HEK293 (cell line): ENCODE data around the gene CDC14A.

Experiments
- CTCF ChIA-PET: fragments of 350-600 bp; formaldehyde crosslinking; extraction: SDS; loops from one replicate; lab custom pipeline; 2021; ENCODE audit warnings: antibody characterized with exemption; lab: Yijun Ruan, JAX
- POLR2A ChIA-PET: fragments of 300-600 bp; formaldehyde crosslinking; extraction: SDS; loops from one replicate; lab custom pipeline; 2020; ENCODE audit warnings: antibody characterized with exemption, inconsistent platforms; lab: Yijun Ruan, JAX
- H3K27ac ChIP-seq: fragments of 200-500 bp; sonication (Bioruptor generic); 2 replicates; pipeline ENCODE4 v1.5.1; 2014; ENCODE audit warnings: low read depth, low read length, control low read depth, inconsistent platforms; ENCODE audit errors: extremely low read depth
- H3K36me3 ChIP-seq, 2 experiments: fragments of 200-500 bp in 1 of 2; sonication (Bioruptor generic) in 1 of 2; 1 replicate in 1 of 2; 2 replicates in 1 of 2; pipeline ENCODE4 v1.5.1; 2014 to 2017; ENCODE audit warnings: inconsistent platforms in 2 of 2, low read length in 2 of 2; ENCODE audit not compliant: control insufficient read depth in 2 of 2, insufficient read depth in 1 of 2
- H3K4me1 ChIP-seq: fragments of 200-500 bp; sonication (Bioruptor generic); 2 replicates; pipeline ENCODE4 v1.5.1; 2014; ENCODE audit warnings: mild to moderate bottlenecking, low read length, inconsistent platforms; ENCODE audit not compliant: control insufficient read depth, insufficient read depth
- H3K4me3 ChIP-seq: 2 replicates; pipeline ENCODE4 v1.5.1; 2011; ENCODE audit warnings: low read depth, mild to moderate bottlenecking, control low read depth, low read length, moderate library complexity
- H3K9me3 ChIP-seq: fragments of 200-500 bp; sonication (Bioruptor generic); 2 replicates; pipeline ENCODE4 v1.5.1; 2014; ENCODE audit warnings: low read depth, low read length, inconsistent platforms; ENCODE audit not compliant: control insufficient read depth, insufficient read depth
- FEZF1 ChIP-seq: fragments of 450-650 bp; formaldehyde crosslinking; IDR thresholded peaks from 2 replicates; pipeline ENCODE4 v1.5.1; 2016; ENCODE audit warnings: missing biosample characterization, missing genetic modification characterization
- GLI2 ChIP-seq: fragments of 450-650 bp; formaldehyde crosslinking; IDR thresholded peaks from 2 replicates; pipeline ENCODE4; 2017; ENCODE audit warnings: missing biosample characterization, missing genetic modification characterization, low read depth, borderline replicate concordance
- OVOL3 ChIP-seq: fragments of 450-650 bp; formaldehyde crosslinking; IDR thresholded peaks from 2 replicates; pipeline ENCODE4 v1.5.1; 2016; ENCODE audit warnings: missing biosample characterization, missing genetic modification characterization
- SP7 ChIP-seq: fragments of 450-650 bp; formaldehyde crosslinking; IDR thresholded peaks from 2 replicates; pipeline ENCODE4 v1.5.1; 2016; ENCODE audit warnings: missing biosample characterization, missing genetic modification characterization
- TCF7L2 ChIP-seq: IDR thresholded peaks from 2 replicates; pipeline ENCODE4 v1.6.1; 2011; ENCODE audit warnings: low read depth, mild to moderate bottlenecking, inconsistent platforms, low read length, moderate library complexity, borderline replicate concordance
- ZBTB48 ChIP-seq: fragments of 450-650 bp; formaldehyde crosslinking; IDR thresholded peaks from 2 replicates; pipeline ENCODE4 v1.5.1; 2016; ENCODE audit warnings: missing biosample characterization, missing genetic modification characterization
- ZEB2 ChIP-seq: fragments of 450-650 bp; formaldehyde crosslinking; IDR thresholded peaks from 2 replicates; pipeline ENCODE4 v1.5.1; 2016; ENCODE audit warnings: missing biosample characterization, missing genetic modification characterization
- ZFHX2 ChIP-seq: fragments of 450-650 bp; formaldehyde crosslinking; conservative IDR thresholded peaks from 2 replicates; pipeline ENCODE4 v1.5.1; 2016; ENCODE audit warnings: missing biosample characterization, missing genetic modification characterization
- ZNF133 ChIP-seq: fragments of 450-650 bp; formaldehyde crosslinking; IDR thresholded peaks from 2 replicates; pipeline ENCODE4 v1.5.1; 2016; ENCODE audit warnings: missing biosample characterization, missing genetic modification characterization
- ZNF146 ChIP-seq: fragments of 450-650 bp; formaldehyde crosslinking; IDR thresholded peaks from 2 replicates; pipeline ENCODE4 v1.5.1; 2016; ENCODE audit warnings: missing biosample characterization, missing genetic modification characterization
- ZNF169 ChIP-seq: fragments of 450-650 bp; formaldehyde crosslinking; IDR thresholded peaks from 2 replicates; pipeline ENCODE4 v1.5.1; 2016; ENCODE audit warnings: missing biosample characterization, missing genetic modification characterization
- ZNF174 ChIP-seq: fragments of 450-650 bp; formaldehyde crosslinking; IDR thresholded peaks from 2 replicates; pipeline ENCODE4 v1.5.0; 2017; ENCODE audit warnings: missing biosample characterization, mild to moderate bottlenecking, missing genetic modification characterization
- ZNF211 ChIP-seq: fragments of 450-650 bp; formaldehyde crosslinking; IDR thresholded peaks from 2 replicates; pipeline ENCODE4 v1.5.1; 2016; ENCODE audit warnings: low read depth, missing biosample characterization, missing genetic modification characterization
- ZNF223 ChIP-seq: fragments of 450-650 bp; formaldehyde crosslinking; IDR thresholded peaks from 2 replicates; pipeline ENCODE4 v1.5.1; 2016; ENCODE audit warnings: missing biosample characterization, missing genetic modification characterization
- ZNF239 ChIP-seq: fragments of 450-650 bp; formaldehyde crosslinking; IDR thresholded peaks from 2 replicates; pipeline ENCODE4 v1.5.1; 2016; ENCODE audit warnings: missing biosample characterization, missing genetic modification characterization
- ZNF391 ChIP-seq: fragments of 450-650 bp; formaldehyde crosslinking; IDR thresholded peaks from 2 replicates; pipeline ENCODE4 v1.5.1; 2016; ENCODE audit warnings: low read depth, missing biosample characterization, missing genetic modification characterization, borderline replicate concordance
- ZNF404 ChIP-seq: fragments of 450-650 bp; formaldehyde crosslinking; IDR thresholded peaks from 2 replicates; pipeline ENCODE4 v1.5.1; 2017; ENCODE audit warnings: missing biosample characterization, missing genetic modification characterization
- ZNF423 ChIP-seq: fragments of 450-650 bp; formaldehyde crosslinking; IDR thresholded peaks from 2 replicates; pipeline ENCODE4 v1.5.1; 2016; ENCODE audit warnings: missing biosample characterization, missing genetic modification characterization
- ZNF48 ChIP-seq: fragments of 450-650 bp; formaldehyde crosslinking; IDR thresholded peaks from 2 replicates; pipeline ENCODE4 v1.5.1; 2016; ENCODE audit warnings: missing biosample characterization, missing genetic modification characterization
- ZNF529 ChIP-seq: fragments of 450-650 bp; formaldehyde crosslinking; IDR thresholded peaks from 2 replicates; pipeline ENCODE4 v1.5.1; 2017; ENCODE audit warnings: missing genetic modification characterization, missing biosample characterization; ENCODE audit not compliant: insufficient replicate concordance
- ZNF544 ChIP-seq: fragments of 450-650 bp; formaldehyde crosslinking; IDR thresholded peaks from 2 replicates; pipeline ENCODE4 v1.5.0; 2017; ENCODE audit warnings: missing biosample characterization, missing genetic modification characterization
- ZNF548 ChIP-seq: fragments of 450-650 bp; formaldehyde crosslinking; IDR thresholded peaks from 2 replicates; pipeline ENCODE4 v1.5.1; 2016; ENCODE audit warnings: missing biosample characterization, missing genetic modification characterization
- ZNF558 ChIP-seq: fragments of 450-650 bp; formaldehyde crosslinking; IDR thresholded peaks from 2 replicates; pipeline ENCODE4 v1.5.1; 2016; ENCODE audit warnings: missing biosample characterization, missing genetic modification characterization
- ZNF600 ChIP-seq: fragments of 450-650 bp; formaldehyde crosslinking; IDR thresholded peaks from 2 replicates; pipeline ENCODE4 v1.5.1; 2016; ENCODE audit warnings: missing biosample characterization, missing genetic modification characterization
- ZNF626 ChIP-seq: fragments of 450-650 bp; sonication (Bioruptor Pico); formaldehyde crosslinking; IDR thresholded peaks from 2 replicates; pipeline ENCODE4 v1.5.1; 2018; ENCODE audit warnings: missing biosample characterization, missing genetic modification characterization, inconsistent platforms
- ZSCAN16 ChIP-seq: fragments of 450-650 bp; formaldehyde crosslinking; IDR thresholded peaks from 2 replicates; pipeline ENCODE4 v1.5.1; 2016; ENCODE audit warnings: missing biosample characterization, missing genetic modification characterization
- ZXDB ChIP-seq: fragments of 450-650 bp; formaldehyde crosslinking; IDR thresholded peaks from 2 replicates; pipeline ENCODE4 v1.5.1; 2016; ENCODE audit warnings: missing biosample characterization, missing genetic modification characterization
- TF ChIP-seq, protein P1 (sequence below): fragments of 450-650 bp; formaldehyde crosslinking; IDR thresholded peaks from 2 replicates; pipeline ENCODE4 v1.5.1; 2016; ENCODE audit warnings: missing biosample characterization, missing genetic modification characterization
- TF ChIP-seq, protein P2 (sequence below): fragments of 450-650 bp; formaldehyde crosslinking; conservative IDR thresholded peaks from 2 replicates; pipeline ENCODE4 v1.5.1; 2016; ENCODE audit warnings: low read depth, missing biosample characterization, missing genetic modification characterization

CDC14A gene

DNA sequence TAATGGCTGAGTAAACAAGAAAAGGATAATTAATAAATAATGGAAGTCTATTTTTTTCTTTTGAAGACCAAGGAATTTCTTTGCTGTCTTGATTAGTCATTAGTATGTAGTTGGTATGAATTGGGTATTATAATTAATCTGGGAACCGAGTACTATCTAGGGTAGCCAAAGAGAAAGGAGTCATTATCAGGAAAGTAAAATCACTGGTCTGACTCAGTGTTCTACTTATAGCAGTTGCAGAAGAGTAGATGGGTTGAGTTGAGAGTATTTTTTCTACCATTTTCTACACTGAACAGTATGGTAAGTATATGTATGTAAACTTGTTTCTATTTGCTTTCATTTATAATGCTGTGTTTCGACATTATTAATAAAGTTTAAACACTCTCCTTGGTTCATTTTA is 26.6 kb downstream of the CDC14A start:
- Histone ChIP-seq H3K4me3 (no peak overlapping the region), H3K9me3 (no peaks in the 10 kb centered on the region), H3K36me3 (no peaks in the 10 kb centered on the region), H3K4me1 (peaks cover 8% of the 10 kb centered on the region), H3K27ac (no peak overlapping the region)
- ChIA-PET CTCF (interaction anchor here (1.1 kb wide), 1 partner anchor 10 kb away, joined by 4 read pairs; no protein-coding TSS in a partner anchor), POLR2A (no interaction called here)
- TF ChIP-seq ZBTB48 (tag by site-specific recombination) (no peak), OVOL3 (no peak), ZSCAN16 (tag by site-specific recombination) (no peak), GLI2 (tag by site-specific recombination) (no peak), ZNF211 (tag by site-specific recombination) (no peak), ZNF544 (tag by site-specific recombination) (no peak), ZNF548 (tag by site-specific recombination) (no peak), ZNF174 (no peak), ZNF391 (tag by site-specific recombination) (no peak), ZNF146 (tag by site-specific recombination) (no peak)
- TF ChIP-seq, protein P1, sequence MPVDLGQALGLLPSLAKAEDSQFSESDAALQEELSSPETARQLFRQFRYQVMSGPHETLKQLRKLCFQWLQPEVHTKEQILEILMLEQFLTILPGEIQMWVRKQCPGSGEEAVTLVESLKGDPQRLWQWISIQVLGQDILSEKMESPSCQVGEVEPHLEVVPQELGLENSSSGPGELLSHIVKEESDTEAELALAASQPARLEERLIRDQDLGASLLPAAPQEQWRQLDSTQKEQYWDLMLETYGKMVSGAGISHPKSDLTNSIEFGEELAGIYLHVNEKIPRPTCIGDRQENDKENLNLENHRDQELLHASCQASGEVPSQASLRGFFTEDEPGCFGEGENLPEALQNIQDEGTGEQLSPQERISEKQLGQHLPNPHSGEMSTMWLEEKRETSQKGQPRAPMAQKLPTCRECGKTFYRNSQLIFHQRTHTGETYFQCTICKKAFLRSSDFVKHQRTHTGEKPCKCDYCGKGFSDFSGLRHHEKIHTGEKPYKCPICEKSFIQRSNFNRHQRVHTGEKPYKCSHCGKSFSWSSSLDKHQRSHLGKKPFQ, result no peak
- TF ChIP-seq, protein P2, sequence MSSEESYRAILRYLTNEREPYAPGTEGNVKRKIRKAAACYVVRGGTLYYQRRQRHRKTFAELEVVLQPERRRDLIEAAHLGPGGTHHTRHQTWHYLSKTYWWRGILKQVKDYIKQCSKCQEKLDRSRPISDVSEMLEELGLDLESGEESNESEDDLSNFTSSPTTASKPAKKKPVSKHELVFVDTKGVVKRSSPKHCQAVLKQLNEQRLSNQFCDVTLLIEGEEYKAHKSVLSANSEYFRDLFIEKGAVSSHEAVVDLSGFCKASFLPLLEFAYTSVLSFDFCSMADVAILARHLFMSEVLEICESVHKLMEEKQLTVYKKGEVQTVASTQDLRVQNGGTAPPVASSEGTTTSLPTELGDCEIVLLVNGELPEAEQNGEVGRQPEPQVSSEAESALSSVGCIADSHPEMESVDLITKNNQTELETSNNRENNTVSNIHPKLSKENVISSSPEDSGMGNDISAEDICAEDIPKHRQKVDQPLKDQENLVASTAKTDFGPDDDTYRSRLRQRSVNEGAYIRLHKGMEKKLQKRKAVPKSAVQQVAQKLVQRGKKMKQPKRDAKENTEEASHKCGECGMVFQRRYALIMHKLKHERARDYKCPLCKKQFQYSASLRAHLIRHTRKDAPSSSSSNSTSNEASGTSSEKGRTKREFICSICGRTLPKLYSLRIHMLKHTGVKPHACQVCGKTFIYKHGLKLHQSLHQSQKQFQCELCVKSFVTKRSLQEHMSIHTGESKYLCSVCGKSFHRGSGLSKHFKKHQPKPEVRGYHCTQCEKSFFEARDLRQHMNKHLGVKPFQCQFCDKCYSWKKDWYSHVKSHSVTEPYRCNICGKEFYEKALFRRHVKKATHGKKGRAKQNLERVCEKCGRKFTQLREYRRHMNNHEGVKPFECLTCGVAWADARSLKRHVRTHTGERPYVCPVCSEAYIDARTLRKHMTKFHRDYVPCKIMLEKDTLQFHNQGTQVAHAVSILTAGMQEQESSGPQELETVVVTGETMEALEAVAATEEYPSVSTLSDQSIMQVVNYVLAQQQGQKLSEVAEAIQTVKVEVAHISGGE (tag by site-specific recombination), result no peak

DNA sequence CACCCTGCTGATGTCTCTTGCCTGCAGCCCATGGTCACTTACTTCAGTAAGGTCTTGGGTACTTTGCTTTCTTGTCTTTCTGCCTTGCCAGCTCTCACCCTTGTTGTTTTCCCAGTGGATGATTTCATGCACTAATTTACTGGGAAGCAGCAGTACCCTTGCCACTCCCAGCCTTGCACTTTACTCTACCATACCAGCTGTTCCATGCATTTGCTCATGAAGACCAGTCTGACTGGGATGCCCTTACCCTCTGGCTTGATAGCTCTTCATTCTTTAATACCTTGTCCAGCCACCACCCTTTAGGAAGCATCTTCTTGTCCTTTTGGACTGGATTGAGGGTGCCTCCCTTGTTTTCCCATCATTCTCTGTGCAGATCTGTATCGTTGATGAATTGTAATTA is 28.3 kb downstream of the CDC14A start:
- ChIA-PET POLR2A (no interaction called here), CTCF (interaction anchor here (1.1 kb wide), 1 partner anchor 22 kb away, joined by 3 read pairs; no protein-coding TSS in a partner anchor)
- Histone ChIP-seq H3K4me3 (no peak overlapping the region), H3K27ac (no peak overlapping the region), H3K9me3 (no peaks in the 10 kb centered on the region), H3K4me1 (peaks cover 8% of the 10 kb centered on the region), H3K36me3 (no peaks in the 10 kb centered on the region)
- TF ChIP-seq TCF7L2, result no peak
- TF ChIP-seq SP7 (tag by site-specific recombination), result no peak
- TF ChIP-seq, protein P2 (tag by site-specific recombination), result no peak
- no peak for TF ChIP-seq ZNF558 (tag by site-specific recombination)
- TF ChIP-seq ZNF133 (tag by site-specific recombination), result no peak
- TF ChIP-seq ZFHX2 (tag by site-specific recombination), result no peak
- TF ChIP-seq ZNF423 (tag by site-specific recombination), result no peak
- no peak for TF ChIP-seq ZEB2 (tag by site-specific recombination)
- TF ChIP-seq ZNF404 (tag by site-specific recombination), result no peak
- no peak for TF ChIP-seq ZNF223 (tag by site-specific recombination)
- TF ChIP-seq ZNF169, result no peak
- TF ChIP-seq ZNF626, result no peak
- TF ChIP-seq ZNF48 (tag by site-specific recombination), result no peak
- TF ChIP-seq FEZF1 (tag by site-specific recombination), result no peak
- TF ChIP-seq ZNF600 (tag by site-specific recombination), result no peak
- TF ChIP-seq ZXDB, result no peak
- no peak for TF ChIP-seq ZNF239 (tag by site-specific recombination)
- no peak for TF ChIP-seq ZNF529 (tag by site-specific recombination)
